Measurements from ENCODE around the gene TNNI2.
A peak's percentile ranks its signal among the peaks of the same experiment; 100 is the strongest.

The TNNI2 gene

DNA sequence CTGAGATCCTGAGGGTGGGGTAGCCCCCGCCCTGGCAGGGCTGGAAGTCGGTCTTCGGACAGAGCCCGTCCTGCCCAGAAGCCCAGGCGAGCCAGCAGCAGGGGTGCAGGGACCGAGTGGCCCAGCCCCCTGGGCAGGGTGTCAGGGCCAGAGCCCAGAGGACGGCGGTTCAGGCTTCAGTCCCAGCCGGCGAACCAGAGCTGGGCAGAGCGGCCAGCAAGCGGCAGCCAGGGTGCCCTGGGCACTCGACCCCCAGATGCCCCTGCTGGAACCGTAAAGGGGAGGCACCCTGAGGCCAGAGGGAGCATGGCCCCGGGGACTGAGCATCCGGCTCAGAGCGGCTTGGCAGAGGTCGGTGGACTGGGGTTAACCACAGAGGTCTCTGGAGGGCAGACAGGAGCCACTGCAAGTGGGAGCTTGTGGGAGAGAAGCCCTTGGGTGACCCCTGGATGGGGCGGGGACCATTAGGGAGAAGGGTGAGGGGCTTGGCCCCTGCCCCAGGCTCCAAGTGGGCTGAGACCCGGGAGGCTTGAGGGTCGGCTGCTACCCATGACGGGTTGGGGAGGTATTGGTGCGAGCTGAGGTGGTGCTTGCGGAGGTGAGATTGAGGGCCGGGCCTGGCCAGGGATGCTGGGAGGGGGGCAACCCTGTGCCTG is 30.0 kb downstream of the TNNI2 start:
- no peak for TF ChIP-seq SIN3A (IDR thresholded peaks at IDR 0.05; ENCODE audit: borderline replicate concordance, insufficient read depth, low read length)
- no peak for TF ChIP-seq TAF1 (IDR thresholded peaks at IDR 0.05; ENCODE audit: borderline replicate concordance, insufficient read depth, low read length)
- no peak for TF ChIP-seq FOXP2 (optimal IDR thresholded peaks at IDR 0.05; ENCODE audit: borderline replicate concordance, extremely low read depth, extremely low read length, insufficient read depth)
- no peak for TF ChIP-seq POLR2AphosphoS5 (IDR thresholded peaks at IDR 0.05; ENCODE audit: low read depth, low read length)
- TF ChIP-seq REST (IDR thresholded peaks at IDR 0.05; ENCODE audit: insufficient read depth in 1 of 2, low read depth in 2 of 2, low read length in 2 of 2), result no peak

DNA sequence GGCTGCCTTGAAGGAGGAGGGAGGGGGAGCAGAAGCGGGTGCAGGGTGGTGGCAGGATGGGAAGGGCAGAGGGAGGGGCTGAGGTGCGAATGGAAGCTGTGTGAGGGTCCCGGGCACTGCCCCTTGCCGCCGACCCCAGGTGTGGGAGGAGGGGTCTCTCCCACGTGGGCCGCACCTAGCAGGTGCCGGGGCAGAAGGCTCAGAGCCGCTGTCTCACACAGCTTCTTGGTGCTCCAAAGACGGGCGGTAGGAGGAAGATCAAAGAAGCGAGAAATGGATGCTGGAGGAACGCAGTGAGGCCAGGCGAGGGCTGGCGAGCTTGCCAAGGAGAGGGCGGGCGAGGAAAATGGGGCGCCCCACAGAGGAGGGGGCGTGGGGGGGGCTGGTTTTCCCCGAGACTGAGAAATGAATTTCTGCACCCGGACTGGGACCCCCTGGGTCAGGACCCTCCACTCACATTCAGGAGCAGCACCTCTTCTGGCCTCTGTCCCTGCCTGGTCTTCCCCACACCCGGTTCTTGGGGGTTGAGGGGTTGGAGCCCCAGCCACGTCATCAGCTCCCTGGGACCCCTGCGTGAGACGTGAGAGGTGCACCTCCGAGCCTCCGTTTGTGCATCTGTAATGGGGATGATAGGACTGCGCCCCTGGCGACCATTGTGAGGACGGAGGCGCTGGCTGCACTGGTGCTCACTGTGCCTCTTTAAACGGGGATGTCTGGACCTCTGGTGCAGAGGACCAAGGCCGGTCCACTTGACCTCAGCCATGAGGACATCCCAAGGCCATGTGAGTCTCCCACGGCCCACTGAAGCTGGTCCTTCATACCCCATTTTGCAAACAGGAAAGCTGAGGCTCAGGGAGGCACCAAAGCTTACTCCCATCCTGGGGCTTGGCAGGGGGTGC is 30.9 kb downstream of the TNNI2 start:
- TF ChIP-seq REST (IDR thresholded peaks at IDR 0.05; ENCODE audit: insufficient read depth in 1 of 2, low read depth in 2 of 2, low read length in 2 of 2) (no peak), POLR2AphosphoS5 (IDR thresholded peaks at IDR 0.05; ENCODE audit: low read depth, low read length) (no peak), TAF1 (IDR thresholded peaks at IDR 0.05; ENCODE audit: borderline replicate concordance, insufficient read depth, low read length) (no peak), FOXP2 (optimal IDR thresholded peaks at IDR 0.05; ENCODE audit: borderline replicate concordance, extremely low read depth, extremely low read length, insufficient read depth) (no peak), SIN3A (IDR thresholded peaks at IDR 0.05; ENCODE audit: borderline replicate concordance, insufficient read depth, low read length) (no peak)

- no peak for TF ChIP-seq TAF1 (IDR thresholded peaks at IDR 0.05; ENCODE audit: borderline replicate concordance, insufficient read depth, low read length)
- no peak for TF ChIP-seq POLR2AphosphoS5 (IDR thresholded peaks at IDR 0.05; ENCODE audit: low read depth, low read length)
- no peak for TF ChIP-seq FOXP2 (optimal IDR thresholded peaks at IDR 0.05; ENCODE audit: borderline replicate concordance, extremely low read depth, extremely low read length, insufficient read depth)
- TF ChIP-seq REST (IDR thresholded peaks at IDR 0.05; ENCODE audit: insufficient read depth in 1 of 2, low read depth in 2 of 2, low read length in 2 of 2), result no peak
- TF ChIP-seq SIN3A (IDR thresholded peaks at IDR 0.05; ENCODE audit: borderline replicate concordance, insufficient read depth, low read length), result no peak
Measured at GRCh38 chr11:1870326-1870696, 31.5 kb downstream of the TNNI2 start.

- TF ChIP-seq FOXP2 (optimal IDR thresholded peaks at IDR 0.05; ENCODE audit: borderline replicate concordance, extremely low read depth, extremely low read length, insufficient read depth), result peak; percentile 30
- no peak for TF ChIP-seq TAF1 (IDR thresholded peaks at IDR 0.05; ENCODE audit: borderline replicate concordance, insufficient read depth, low read length)
Measured at GRCh38 chr11:1870721-1871466, 32.1 kb downstream of the TNNI2 start.

GRCh38 chr11:1871531-1871930 is 32.8 kb downstream of the TNNI2 start:
- TF ChIP-seq POLR2AphosphoS5 (IDR thresholded peaks at IDR 0.05; ENCODE audit: low read depth, low read length) (no peak), FOXP2 (optimal IDR thresholded peaks at IDR 0.05; ENCODE audit: borderline replicate concordance, extremely low read depth, extremely low read length, insufficient read depth) (no peak), TAF1 (IDR thresholded peaks at IDR 0.05; ENCODE audit: borderline replicate concordance, insufficient read depth, low read length) (no peak), SIN3A (IDR thresholded peaks at IDR 0.05; ENCODE audit: borderline replicate concordance, insufficient read depth, low read length) (no peak), REST (IDR thresholded peaks at IDR 0.05; ENCODE audit: insufficient read depth in 1 of 2, low read depth in 2 of 2, low read length in 2 of 2) (no peak)

All from PFSK-1 (cell line).